Measurements from ENCODE around the gene PHKB. TPM values are rescaled to one million over a fixed set of nuclear protein-coding genes. Genes with fewer than 3 reads are reported as not detected.

Gene PHKB
- total RNA-seq, result 68.3 and 75.4 TPM in 2 replicates

DNA sequence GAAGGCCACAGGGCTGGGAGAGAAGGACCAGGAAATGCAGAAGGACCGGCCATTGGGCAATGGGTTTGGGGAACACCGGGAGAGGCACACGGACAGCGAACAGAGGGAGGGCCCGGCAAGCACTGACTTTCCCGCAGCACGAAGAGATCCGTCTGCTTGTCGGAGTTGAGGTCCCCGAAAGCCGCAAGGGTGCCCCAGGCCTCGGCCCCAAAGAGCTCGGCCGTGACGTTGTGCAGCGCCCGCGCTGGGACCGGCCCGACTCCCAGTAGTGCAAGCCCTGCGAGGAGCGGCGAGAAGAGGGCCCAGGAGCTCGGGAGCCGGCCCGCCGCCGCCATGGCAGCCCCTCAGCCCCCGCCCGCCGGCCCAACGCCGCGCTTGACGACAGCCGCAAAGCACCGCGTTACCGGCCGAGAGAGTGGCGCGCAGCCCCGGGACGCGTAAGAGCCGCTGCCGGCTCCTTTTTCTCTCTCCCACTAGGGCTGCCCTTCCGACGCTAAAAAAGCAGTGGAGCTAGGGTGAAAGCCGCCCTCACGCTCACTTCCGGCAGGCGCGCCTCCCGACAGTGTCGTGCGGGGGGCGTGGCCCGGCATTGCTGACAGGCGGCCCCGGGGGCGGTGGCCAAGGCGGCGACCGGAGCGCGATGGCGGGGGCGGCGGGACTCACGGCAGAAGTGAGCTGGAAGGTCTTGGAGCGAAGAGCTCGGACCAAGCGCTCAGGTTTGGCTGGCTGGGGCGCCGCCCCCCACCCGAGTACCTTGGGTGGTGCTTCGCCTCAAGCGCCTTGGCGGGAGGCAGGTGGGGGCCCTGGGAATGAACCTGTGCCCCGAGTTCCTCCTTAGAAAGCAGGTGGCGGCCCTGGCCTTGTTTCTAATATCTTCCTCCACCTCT, at the start of gene PHKB, which contains the start of gene ITFG1:
Gene PHKB, plus strand, starts transcription at position 621 of the 887 bp plus-strand sequence. Its CDS starts 20 bp downstream, at position 641.
Gene ITFG1, minus strand, starts transcription at position 353 of the 887 bp plus-strand sequence. Its CDS starts 18 bp downstream, at position 335.

Other genes with a start within 250 kb of the PHKB start
- gene ITFG1, start 268 bp upstream of the PHKB start, total RNA-seq, result 50.4 and 68.2 TPM in 2 replicates

Measured in uterine smooth muscle cell (primary cell).